ENCODE measurements around the gene ABHD17C.

Gene ABHD17C

DNA sequence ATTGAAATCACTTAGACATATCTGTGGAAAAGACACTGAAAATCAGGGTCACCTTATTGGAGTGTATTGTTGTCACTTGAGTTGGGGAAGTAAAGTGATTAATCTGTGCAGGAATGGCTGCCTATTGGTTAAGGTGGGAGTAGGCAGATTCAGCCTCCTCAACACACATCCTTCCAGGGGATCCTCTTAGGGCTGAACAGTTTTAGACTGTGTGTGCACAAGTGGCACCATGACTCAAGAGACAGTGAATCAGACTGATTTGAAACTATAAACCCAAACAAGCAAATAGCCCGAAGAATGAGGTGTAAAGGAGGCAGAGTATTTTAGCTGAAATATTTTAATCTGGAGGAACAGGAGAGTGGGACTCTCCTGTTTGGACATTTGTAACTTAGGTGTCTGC lies 4.9 kb downstream of the ABHD17C start:
- H3K27me3 ChIP-seq (ENCODE audit: low read length), result no peaks in the 10 kb centered on the region
- H3K79me2 ChIP-seq (ENCODE audit: insufficient read depth, low read length), result no peaks in the 10 kb centered on the region
- no peak for TF ChIP-seq EZH2phosphoT487 (conservative IDR thresholded peaks at IDR 0.05; ENCODE audit: low read length)
- TF ChIP-seq, protein P1, sequence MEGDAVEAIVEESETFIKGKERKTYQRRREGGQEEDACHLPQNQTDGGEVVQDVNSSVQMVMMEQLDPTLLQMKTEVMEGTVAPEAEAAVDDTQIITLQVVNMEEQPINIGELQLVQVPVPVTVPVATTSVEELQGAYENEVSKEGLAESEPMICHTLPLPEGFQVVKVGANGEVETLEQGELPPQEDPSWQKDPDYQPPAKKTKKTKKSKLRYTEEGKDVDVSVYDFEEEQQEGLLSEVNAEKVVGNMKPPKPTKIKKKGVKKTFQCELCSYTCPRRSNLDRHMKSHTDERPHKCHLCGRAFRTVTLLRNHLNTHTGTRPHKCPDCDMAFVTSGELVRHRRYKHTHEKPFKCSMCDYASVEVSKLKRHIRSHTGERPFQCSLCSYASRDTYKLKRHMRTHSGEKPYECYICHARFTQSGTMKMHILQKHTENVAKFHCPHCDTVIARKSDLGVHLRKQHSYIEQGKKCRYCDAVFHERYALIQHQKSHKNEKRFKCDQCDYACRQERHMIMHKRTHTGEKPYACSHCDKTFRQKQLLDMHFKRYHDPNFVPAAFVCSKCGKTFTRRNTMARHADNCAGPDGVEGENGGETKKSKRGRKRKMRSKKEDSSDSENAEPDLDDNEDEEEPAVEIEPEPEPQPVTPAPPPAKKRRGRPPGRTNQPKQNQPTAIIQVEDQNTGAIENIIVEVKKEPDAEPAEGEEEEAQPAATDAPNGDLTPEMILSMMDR (IDR thresholded peaks at IDR 0.05; ENCODE audit: insufficient read depth, low read length, poor library complexity, severe bottlenecking), result no peak
- H3K9me3 ChIP-seq (ENCODE audit: insufficient read depth, low read length), result no peaks in the 10 kb centered on the region
- H3K4me2 ChIP-seq (ENCODE audit: low read depth, low read length, poor library complexity, severe bottlenecking), result no peak overlapping the region
- no peaks in the 10 kb centered on the region for H3K9me2 ChIP-seq (replicated peaks; ENCODE audit: insufficient read depth, low read length)
- no peaks in the 10 kb centered on the region for H4K20me1 ChIP-seq (ENCODE audit: low read depth, low read length)
- H3K4me3 ChIP-seq (ENCODE audit: insufficient read depth, low read length, poor library complexity, severe bottlenecking), result no peak overlapping the region
- no peaks in the 10 kb centered on the region for H3K36me3 ChIP-seq (ENCODE audit: low read length)
- H2AFZ ChIP-seq (ENCODE audit: low read depth, low read length, severe bottlenecking), result no peak overlapping the region
- H3K9ac ChIP-seq (ENCODE audit: low read length), result no peak overlapping the region
- no peaks in the 10 kb centered on the region for H3F3A ChIP-seq (ENCODE audit: insufficient read depth)
- no peak overlapping the region for H3K27ac ChIP-seq (ENCODE audit: low read depth, low read length)

DNA sequence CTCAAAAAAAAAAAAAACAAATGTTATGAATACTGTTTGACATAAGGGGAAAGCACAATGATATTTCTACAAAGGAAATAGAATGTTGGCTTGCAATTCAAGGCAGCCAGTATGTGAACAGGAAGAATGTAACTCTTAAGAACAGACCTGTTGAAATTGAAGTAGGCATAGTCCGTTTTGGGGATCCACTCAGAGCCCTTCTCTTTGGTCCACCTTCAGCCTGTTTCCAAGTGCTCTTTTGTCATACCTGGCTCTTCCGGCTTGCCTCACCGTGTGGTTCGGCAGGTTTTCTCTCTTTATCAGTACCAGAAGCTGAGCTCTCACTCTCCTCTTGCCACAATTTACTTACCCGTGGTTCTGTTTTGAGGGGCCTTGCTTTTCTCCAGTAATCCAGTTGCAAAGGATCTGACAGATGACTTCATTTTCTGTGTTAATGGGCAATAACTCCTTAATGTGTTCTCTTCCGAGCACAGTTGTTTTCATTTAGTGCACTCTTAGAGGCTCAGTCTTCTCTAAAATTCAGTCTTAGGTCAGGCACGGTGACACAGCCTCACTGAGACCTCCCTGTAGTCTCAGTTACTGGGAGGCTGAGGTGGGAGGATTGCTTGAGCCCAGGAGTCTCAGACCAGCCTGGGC lies 6.7 kb downstream of the ABHD17C start:
- Histone ChIP-seq H3K27ac (ENCODE audit: low read depth, low read length) (no peak overlapping the region), H3K9me2 (replicated peaks; ENCODE audit: insufficient read depth, low read length) (no peaks in the 10 kb centered on the region), H4K20me1 (ENCODE audit: low read depth, low read length) (no peaks in the 10 kb centered on the region), H3K4me3 (ENCODE audit: insufficient read depth, low read length, poor library complexity, severe bottlenecking) (no peak overlapping the region), H3K4me2 (ENCODE audit: low read depth, low read length, poor library complexity, severe bottlenecking) (no peak overlapping the region), H3K79me2 (ENCODE audit: insufficient read depth, low read length) (no peaks in the 10 kb centered on the region), H3K9ac (ENCODE audit: low read length) (no peak overlapping the region), H3F3A (ENCODE audit: insufficient read depth) (no peaks in the 10 kb centered on the region), H3K36me3 (ENCODE audit: low read length) (no peaks in the 10 kb centered on the region), H3K27me3 (ENCODE audit: low read length) (no peaks in the 10 kb centered on the region), H2AFZ (ENCODE audit: low read depth, low read length, severe bottlenecking) (no peak overlapping the region), H3K9me3 (ENCODE audit: insufficient read depth, low read length) (no peaks in the 10 kb centered on the region)
- TF ChIP-seq EZH2phosphoT487 (conservative IDR thresholded peaks at IDR 0.05; ENCODE audit: low read length), result no peak
- TF ChIP-seq, protein P1 (IDR thresholded peaks at IDR 0.05; ENCODE audit: insufficient read depth, low read length, poor library complexity, severe bottlenecking), result no peak

DNA sequence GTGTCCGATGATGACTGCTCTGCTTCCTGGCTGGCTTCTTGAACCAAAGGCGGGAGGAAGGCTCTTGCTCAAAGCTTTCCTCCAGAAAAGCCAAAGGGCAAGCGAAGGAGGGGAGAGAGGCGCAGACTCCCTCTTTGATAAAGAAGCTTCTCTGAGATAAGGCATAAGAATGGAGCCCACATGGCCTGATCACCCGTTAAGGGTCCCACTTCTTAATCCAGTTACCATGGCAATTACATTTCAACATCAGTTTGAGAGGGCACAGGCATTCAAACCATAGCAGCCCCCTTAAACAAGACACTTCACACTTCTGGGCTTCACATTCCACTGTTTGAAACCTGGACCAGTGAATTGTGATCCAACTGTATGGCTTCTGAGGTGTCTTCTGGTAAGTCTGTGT lies 8.0 kb downstream of the ABHD17C start:
- no peak overlapping the region for H2AFZ ChIP-seq (ENCODE audit: low read depth, low read length, severe bottlenecking)
- no peaks in the 10 kb centered on the region for H3K79me2 ChIP-seq (ENCODE audit: insufficient read depth, low read length)
- no peaks in the 10 kb centered on the region for H3K9me3 ChIP-seq (ENCODE audit: insufficient read depth, low read length)
- TF ChIP-seq, protein P1 (IDR thresholded peaks at IDR 0.05; ENCODE audit: insufficient read depth, low read length, poor library complexity, severe bottlenecking), result no peak
- no peak for TF ChIP-seq EZH2phosphoT487 (conservative IDR thresholded peaks at IDR 0.05; ENCODE audit: low read length)
- H3F3A ChIP-seq (ENCODE audit: insufficient read depth), result no peaks in the 10 kb centered on the region
- H3K4me2 ChIP-seq (ENCODE audit: low read depth, low read length, poor library complexity, severe bottlenecking), result no peak overlapping the region
- H3K27ac ChIP-seq (ENCODE audit: low read depth, low read length), result no peak overlapping the region
- H3K9me2 ChIP-seq (replicated peaks; ENCODE audit: insufficient read depth, low read length), result no peaks in the 10 kb centered on the region
- no peaks in the 10 kb centered on the region for H3K36me3 ChIP-seq (ENCODE audit: low read length)
- no peak overlapping the region for H3K4me3 ChIP-seq (ENCODE audit: insufficient read depth, low read length, poor library complexity, severe bottlenecking)
- H3K9ac ChIP-seq (ENCODE audit: low read length), result no peak overlapping the region
- no peaks in the 10 kb centered on the region for H3K27me3 ChIP-seq (ENCODE audit: low read length)
- H4K20me1 ChIP-seq (ENCODE audit: low read depth, low read length), result no peaks in the 10 kb centered on the region

All from SU-DHL-6 (cell line).